HG03354 (cell line): ENCODE measurements around the gene WDFY2.
"Not testable (repeated sequence)": the region's sequence is repeated elsewhere in the genome, so short reads cannot be mapped to it uniquely, and the experiment has no call there.

ENCODE experiments used
- ATAC-seq: cut with Tn5 transposase; IDR thresholded peaks from one replicate; pipeline ENCODE4 v1.9.1; 2021; ENCODE audit warnings: mild to moderate bottlenecking; ENCODE audit not compliant: unreplicated experiment, poor library complexity, severe bottlenecking

The WDFY2 gene

GRCh38 chr13:51652193-51652592, 67.9 kb downstream of the WDFY2 start:
- not testable (repeated sequence) for ATAC-seq

DNA sequence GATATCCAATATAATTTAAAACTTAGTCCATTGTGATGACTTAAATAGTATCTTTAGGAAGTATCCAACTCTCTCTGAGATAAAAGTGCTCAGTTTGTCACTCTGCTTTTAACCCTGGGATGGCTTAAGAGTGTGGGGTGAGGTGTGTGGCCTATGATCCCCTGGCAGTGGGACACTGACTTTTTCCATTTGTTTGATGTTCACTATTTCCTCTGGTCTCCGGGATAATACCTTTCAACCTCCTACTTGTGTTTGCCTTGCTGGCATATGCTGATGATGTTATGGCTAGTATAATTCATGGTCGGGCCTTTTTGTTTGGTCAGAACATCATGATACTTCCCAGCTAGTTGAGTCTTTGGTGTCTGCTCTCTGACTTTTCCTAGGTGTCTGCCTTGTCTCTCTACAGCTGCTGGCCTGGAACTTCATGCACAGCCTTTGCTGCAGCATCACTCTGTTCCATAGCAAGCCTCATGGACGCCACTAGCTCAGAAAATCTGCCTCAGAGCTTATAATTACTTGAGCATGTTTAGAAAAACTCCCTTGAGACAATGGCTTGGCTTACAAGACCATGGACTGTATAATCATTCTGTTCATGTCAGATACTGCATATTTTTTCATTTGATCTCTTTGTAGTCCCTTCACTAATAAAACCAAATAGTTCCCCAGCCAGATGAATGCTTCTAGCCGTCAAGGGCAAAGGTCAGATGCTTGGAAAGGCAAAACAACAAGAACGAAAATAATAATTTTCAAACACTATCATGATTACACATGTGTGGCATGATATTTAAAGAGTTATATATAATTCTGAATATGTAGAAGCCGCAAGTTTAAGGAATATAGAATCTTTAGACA, 75.2 kb downstream of the WDFY2 start:
- ATAC-seq = no peak

DNA sequence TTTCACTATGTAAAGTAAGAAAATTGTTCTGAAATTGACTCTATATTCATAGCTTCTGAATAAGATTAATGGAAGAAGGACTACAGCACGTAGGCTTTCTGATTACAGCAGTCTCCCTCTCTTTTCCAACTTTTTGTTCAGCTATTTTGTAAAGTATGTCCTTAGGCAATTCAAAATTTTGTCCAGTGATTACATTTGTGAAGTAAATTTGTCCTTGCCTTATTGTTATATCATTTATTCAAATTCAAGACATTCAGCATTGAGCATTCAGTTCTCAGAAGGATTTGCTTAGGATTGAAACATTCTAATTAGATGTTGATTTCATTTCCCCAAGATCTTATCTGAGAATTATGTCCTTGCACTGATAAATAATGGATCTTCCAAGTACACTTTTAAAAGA, 76.6 kb downstream of the WDFY2 start:
- ATAC-seq = no peak

DNA sequence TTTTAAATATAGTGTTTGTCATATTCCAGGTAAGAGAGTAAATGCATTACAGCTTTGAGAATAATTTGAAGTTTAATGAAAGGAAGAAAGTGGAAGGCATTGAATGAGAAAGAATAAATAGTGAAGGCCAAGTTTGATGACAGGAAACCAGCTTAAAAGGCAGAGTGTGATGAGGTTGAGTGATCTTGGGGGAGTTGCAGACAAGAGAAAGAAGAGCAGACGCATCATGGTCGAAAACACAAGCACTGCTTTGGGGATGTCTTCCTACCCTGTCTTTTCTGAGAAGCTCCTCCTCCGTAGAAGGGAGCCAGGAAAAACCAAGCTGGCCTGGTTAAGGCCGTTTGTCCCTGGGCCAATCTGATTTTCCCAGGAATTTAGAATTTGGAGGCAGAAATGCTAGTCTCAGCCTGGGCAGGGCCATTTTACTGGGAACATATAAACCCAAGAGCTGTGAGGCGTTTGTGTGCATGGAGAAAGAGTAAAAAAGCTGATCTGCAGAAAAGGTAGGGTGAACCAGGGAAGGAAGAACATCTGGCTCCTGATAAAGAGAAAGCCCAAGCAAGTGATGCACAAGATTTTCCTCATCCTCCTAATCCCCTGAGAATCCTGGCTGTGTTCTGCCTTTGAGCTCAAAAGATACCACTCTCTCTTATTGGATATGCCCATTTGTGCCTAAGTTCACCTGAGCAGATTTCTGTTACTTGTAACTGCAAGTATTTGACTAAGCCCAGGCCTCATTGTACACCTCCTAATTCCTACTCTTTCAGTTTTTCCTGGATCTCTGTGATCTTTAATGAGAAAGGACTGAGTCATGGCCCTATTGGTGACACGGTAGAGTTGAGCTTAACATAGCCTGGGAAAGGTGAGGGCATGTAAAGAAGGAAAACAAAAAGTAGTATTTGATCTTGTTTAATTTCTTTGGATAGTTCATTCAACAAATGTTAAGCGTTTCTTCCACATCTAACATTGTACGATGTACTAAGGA, 80.0 kb downstream of the WDFY2 start:
- ATAC-seq = no peak

GRCh38 chr13:51665456-51665855, 81.2 kb downstream of the WDFY2 start:
- ATAC-seq = no peak

DNA sequence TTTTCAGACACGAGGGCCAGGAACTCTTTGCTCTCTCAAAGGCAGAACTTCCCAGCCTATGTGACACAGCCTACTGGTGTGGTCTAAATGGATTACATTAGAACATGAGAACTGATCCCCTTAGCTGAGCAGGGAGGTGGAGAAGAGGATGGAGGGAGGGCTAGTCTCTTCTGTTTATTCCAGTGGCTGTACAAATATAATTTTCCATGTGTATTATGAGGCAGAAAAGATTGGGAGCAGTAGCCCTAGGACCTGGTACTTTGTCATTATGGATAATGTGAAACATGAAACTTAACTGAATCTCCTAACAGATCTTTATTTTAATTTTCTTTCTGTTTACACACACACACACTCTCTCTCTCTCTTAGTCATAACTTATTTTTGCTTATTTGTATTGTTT, 82.1 kb downstream of the WDFY2 start:
- ATAC-seq = no peak

GRCh38 chr13:51666839-51667238, 82.6 kb downstream of the WDFY2 start:
- no peak for ATAC-seq

- no peak for ATAC-seq
These were observed 84.4 kb downstream of the WDFY2 start for GRCh38 chr13:51668580-51669195.

GRCh38 chr13:51673165-51673564, 88.9 kb downstream of the WDFY2 start:
- ATAC-seq = no peak

DNA sequence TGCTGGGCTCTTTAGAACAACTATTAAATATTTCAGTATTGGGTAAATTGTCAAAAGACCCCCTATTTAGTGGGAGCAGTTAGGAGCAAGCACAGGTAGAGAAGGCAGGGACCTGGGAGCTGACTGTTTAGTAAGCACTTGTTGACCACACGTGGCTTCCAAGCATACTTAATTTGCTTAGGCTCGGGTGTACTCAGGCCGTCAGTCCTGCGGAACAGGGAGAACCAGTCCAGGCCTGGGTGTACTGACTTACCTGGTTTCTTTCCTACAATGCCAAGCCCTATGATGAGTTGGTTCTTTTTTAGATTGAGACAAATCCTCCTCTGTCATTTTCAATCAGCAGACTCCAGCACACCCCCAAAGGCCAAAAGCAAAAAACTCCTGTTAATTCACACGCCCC, 90.0 kb downstream of the WDFY2 start:
- ATAC-seq = no peak

GRCh38 chr13:51675385-51675784, 91.1 kb downstream of the WDFY2 start:
- ATAC-seq = no peak

- no peak for ATAC-seq
These were observed 91.6 kb downstream of the WDFY2 start for GRCh38 chr13:51675877-51676276.

- no peak for ATAC-seq
These were observed 92.5 kb downstream of the WDFY2 start for GRCh38 chr13:51676739-51677138.

DNA sequence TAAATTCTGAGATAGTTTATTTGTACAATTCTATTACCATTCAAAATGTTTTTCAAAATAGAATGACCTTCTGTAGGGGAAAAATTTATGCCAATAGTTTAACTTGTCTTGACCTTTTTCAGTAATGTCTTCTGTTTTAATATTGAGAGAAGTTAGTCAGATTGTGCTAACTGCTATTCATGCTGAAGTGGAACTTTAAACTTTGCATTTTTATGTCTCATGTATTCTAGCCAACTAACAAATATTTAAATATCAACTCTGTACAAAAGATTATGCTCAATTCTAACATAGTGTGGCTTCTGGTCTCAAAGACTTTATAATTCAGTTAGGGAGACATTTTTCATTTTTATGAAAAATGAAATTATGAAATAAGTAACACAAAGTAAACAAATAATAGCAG, 94.2 kb downstream of the WDFY2 start:
- ATAC-seq = no peak

DNA sequence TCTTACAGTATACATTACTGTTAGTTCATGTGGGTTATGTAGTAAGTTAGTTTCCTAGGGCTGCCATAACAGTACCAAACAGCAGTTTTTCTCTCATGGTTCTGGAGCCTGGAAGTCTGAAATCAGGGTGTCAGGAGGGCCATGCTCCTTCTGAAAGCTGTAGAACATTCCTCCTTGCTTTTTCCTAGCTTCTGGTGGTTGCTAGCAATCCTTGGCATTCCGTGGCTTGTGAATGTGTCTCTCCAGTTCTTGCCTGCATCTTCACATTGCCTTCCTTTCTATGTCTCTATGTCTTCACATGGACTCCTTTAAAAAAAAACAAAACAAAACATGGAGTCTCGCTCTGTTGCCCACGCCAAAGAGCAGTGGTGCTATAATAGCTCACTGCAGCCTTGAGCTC, 95.4 kb downstream of the WDFY2 start:
- no peak for ATAC-seq

GRCh38 chr13:51681037-51681678, 96.9 kb downstream of the WDFY2 start:
- no peak for ATAC-seq

DNA sequence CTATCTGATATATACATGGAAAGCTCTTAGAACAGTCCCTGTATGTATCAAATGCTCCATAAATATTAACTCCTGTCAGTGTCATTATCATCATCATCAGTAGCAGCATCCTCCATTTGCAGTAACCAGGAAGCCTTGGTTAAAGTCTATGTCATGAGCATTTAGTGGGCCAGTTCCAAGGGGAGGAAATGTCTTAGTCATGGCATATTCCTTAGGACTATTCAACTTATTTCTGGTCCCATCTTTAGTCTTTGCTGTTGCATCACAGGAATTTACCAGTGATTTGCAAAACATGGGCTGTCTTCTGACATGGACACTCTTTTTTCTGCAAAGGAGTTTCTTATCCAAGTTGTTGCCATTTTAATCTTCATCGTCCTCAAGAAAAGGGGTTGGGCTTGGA, 98.4 kb downstream of the WDFY2 start:
- ATAC-seq = no peak

GRCh38 chr13:51683597-51683996, 99.3 kb downstream of the WDFY2 start:
- no peak for ATAC-seq

DNA sequence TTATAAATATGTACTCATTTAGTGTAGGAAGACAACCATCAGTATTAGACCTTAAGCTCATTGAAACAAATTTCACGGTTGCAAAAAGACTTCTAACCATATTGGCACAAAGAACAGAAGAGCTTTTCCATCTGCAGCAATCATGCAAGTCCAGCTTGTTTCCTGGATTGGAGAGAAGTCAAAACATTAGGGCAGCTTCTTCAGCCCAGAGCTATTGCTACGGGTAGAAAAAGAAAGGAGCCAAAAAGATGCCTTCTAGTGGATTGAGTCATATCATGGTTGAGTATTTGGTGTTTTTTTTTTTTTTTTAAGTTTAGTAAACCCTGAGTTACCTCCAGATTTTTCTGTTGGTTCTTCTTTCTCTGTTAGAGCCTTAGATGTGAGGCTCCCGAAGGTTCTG, 99.8 kb downstream of the WDFY2 start:
- no peak for ATAC-seq
